Measurements from ENCODE around the gene B3GLCT.
"Not testable (repeated sequence)": the region's sequence is repeated elsewhere in the genome, so short reads cannot be mapped to it uniquely, and the experiment has no call there.

B3GLCT gene

GRCh38 chr13:31286930-31287329, 87.2 kb downstream of the B3GLCT start:
- DNase-seq = no peak

DNA sequence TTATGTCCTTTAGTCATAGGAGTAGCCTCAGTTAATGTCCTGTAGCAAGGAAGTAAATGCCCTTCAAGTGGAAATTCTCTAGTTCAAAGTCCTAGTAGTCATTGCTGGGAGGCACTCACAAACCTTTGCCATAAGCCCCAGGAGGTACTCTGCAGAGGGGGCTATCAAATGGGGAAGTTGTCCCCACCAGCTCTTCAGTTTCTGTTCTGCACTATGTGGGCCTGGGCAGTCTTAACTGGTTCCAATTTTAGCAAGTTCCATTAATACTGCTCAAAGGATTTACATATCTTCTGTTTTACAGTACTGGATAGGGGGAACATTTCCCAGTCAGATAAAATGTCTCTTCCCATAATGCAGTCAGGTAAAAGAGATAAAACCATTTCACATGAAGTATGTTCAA, 101.3 kb downstream of the B3GLCT start:
- no peak for DNase-seq

- DNase-seq = no peak
These were observed 110.6 kb downstream of the B3GLCT start for GRCh38 chr13:31310356-31310755.

GRCh38 chr13:31310786-31311185, 111.0 kb downstream of the B3GLCT start:
- DNase-seq = peak; percentile 41

GRCh38 chr13:31311921-31312320, 112.1 kb downstream of the B3GLCT start:
- DNase-seq = no peak

DNA sequence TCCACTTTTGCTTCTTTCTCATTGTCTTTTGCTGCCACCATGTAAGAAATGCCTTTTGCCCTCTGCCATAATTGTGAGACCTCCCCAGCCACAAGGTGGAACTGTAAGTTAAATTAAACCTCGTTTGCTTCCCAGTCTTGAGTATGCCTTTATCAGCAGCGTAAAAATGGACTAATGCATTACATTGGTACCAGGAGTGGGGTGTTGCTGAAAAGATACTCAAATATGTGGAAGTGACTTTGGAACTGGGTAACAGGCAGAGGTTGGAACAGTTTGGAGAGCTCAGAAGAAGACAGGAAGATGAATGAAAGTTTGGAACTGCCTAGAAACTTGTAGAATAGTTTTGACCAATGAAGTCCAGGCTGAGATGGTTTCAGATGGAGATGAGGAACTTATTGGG, 115.2 kb downstream of the B3GLCT start:
- no peak for DNase-seq

DNA sequence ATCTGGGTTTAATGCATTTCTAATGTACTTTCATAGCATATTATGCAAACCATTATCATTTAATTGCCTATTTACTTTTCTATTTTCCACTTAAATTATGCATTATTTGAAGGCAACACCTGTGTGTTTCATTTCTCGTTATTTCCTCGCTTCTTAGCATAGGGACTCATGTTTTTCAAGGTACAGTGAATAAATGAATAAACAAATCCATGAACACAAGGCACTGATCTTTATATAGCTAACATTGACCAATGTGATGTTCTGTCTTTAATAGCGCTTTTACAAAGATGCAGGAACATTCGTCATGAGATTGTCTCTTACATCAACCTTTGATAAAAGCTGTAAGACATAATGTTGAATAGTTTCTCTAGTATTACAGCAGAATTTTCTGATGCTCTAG, 121.2 kb downstream of the B3GLCT start:
- DNase-seq = no peak

GRCh38 chr13:31321457-31321856, 121.7 kb downstream of the B3GLCT start:
- DNase-seq = no peak

DNA sequence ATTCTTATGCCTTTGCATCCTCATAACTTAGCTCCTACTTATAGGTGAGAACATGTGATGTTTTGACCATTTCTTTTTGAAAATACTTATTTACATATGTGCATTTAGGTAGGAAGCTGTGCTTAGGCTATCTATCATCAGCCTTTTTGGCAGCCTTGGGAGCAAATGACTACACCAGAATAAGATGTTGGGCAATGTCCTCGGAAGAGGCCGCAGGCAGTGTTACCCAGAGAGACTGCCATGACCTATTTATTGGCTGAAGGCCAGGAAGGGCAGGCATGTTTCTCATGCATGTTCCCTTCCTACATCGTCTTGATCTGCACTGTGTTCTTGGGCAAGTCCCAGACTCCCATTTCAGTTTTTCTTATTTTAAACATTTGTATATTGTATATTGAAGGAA, 122.3 kb downstream of the B3GLCT start:
- no peak for DNase-seq

DNA sequence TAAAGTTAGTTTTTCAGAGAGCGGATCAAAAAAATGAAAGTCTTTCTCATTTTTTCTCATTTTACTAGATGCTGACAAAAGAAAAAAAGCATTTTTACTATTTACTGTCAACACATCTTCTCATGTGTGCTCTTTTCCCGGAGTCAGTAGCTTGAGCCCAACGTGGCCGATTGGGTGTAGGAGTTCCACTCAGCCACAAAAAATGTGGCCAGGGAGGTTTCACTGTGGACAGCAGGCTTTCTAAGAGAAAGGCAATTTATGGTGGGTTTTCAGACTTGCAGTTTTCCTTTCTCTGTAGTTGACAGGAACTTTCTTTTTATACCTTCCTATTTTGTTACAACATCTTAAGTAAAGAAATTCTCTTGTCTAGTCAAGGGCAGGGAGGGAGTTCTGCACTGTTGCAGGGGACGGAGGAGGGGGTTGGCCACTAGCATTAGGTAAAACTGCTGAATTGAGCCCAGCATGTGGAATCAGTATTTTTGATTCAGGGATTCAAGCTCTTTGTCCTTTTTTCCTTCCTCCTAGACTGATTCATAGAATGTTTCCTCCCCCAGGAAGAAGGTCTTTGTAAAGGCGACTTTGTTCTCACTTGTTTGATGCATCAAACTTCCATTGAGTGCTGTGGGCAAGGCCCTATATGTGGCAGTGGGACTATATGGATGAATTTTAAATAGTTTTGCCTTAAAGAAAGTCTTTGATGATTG, 123.1 kb downstream of the B3GLCT start:
- DNase-seq = no peak

- DNase-seq = no peak
These were observed 127.5 kb downstream of the B3GLCT start for GRCh38 chr13:31327182-31327860.

GRCh38 chr13:31328549-31329235, 128.9 kb downstream of the B3GLCT start:
- DNase-seq = no peak

GRCh38 chr13:31330236-31330635, 130.5 kb downstream of the B3GLCT start:
- no peak for DNase-seq

GRCh38 chr13:31331068-31331467, 131.3 kb downstream of the B3GLCT start:
- no peak for DNase-seq

DNA sequence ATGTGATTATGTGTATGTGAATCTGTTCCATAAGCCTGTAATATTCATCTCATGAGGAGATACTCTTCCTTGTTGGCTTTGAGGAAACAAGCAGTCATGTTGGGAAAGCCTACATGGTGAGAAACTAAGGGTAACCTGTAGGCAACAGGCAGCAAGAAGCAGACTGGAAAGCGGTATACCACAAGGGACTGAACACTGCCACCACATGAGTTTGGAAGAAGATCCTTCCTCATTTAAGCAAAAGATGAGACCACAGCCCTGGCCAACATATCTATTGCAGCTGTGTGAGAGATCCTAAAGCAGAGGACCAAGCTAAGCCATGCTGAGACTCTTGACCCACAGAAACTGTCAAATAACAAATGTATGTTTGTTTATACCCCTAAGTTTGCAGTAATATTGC, 134.8 kb downstream of the B3GLCT start:
- no peak for DNase-seq

- no peak for DNase-seq
These were observed 135.3 kb downstream of the B3GLCT start for GRCh38 chr13:31334994-31335557.

GRCh38 chr13:31339616-31340015, 139.8 kb downstream of the B3GLCT start:
- not testable (repeated sequence) for DNase-seq

DNA sequence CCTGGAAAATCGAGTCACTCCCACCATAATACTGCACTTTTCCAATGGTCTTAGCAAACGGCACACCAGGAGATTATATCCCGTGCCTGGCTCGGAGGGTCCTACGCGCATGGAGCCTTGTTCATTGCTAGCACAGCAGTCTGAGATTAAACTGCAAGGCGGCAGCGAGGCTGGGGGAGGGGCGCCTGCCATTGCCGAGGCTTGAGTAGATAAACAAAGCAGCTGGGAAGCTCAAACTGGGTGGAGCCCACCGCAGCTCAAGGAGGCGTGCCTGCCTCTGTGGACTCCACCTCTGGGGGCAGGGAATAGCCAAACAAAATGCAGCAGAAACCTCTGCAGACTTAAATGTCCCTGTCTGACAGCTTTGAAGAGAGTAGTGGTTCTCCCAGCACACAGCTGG, 141.1 kb downstream of the B3GLCT start:
- not testable (repeated sequence) for DNase-seq

- DNase-seq = no peak
These were observed 147.1 kb downstream of the B3GLCT start for GRCh38 chr13:31346891-31347290.

GRCh38 chr13:31349156-31349555, 149.4 kb downstream of the B3GLCT start:
- DNase-seq = no peak

- no peak for DNase-seq
These were observed 150.8 kb downstream of the B3GLCT start for GRCh38 chr13:31350560-31350959.

DNA sequence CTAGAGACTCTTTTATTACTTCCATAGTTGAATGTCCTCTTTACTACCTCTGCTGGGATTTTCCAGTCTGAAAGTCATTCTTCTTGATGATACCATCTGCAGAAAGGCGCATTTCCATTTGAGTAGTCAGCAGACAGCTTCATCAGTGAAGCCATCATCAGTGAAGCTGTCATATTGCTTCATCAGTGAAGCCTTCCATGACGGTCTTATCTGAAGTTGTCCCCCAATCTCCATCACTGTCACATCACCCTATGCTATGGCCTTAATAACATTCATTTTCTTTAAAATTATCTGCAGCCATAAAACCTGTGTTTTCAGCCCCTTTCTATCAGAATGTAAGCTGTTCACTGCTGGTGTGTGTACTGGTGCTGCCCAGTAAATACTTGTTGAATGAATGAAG, 151.6 kb downstream of the B3GLCT start:
- no peak for DNase-seq

DNA sequence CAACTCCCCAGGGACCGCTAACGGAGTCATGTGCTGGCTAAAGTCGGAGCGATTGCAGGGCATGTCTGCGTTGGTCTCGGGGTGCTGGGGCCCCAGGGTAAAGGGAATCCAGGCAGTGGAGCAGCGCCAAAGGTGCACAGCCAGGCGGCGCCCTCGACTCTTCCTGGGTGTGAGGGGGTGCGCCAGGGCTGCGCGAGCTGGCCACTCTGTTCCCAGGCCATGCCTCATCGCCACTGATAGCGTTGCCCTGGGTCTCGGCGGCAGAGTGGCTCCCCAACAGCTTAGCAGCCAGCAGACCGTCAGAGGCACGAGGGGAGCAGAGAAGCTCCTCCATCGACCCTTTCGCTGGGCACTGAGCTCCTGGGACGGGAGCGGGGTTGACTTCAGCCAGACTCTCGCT, 152.7 kb downstream of the B3GLCT start:
- DNase-seq = no peak

GRCh38 chr13:31355001-31355400, 155.2 kb downstream of the B3GLCT start:
- DNase-seq = no peak
